Adipose tissue (tissue), 3 donors: ENCODE data around the gene NOS1. TPM values are rescaled to one million over a fixed set of nuclear protein-coding genes. Genes with fewer than 3 reads are reported as not detected.

Experiments used
- H3K27ac ChIP-seq: one replicate; pipeline ENCODE4 v1.5.1; 2013; ENCODE audit warnings: low read depth, low read length
- WGBS, 3 donors: extraction: QIAGEN DNeasy Blood & Tissue Kit; methylation state at CpG; one replicate each; pipeline ENCODE4 v1.1.7; 2013; 5-methylcytosine and 5-hydroxymethylcytosine counted together
- polyA plus RNA-seq, 3 donors: library from polyadenylated mRNA; stranded (reverse); fragments of 200-250 nt; gene quantifications; one replicate each; pipeline ENCODE4 v1.2.3, GENCODE V29; 2013
- donor health status: healthy with polysubstance abuse.
- donor health status: Bipolar disorder and iron deficiency.
- donor health status: healthy.

The NOS1 gene
- polyA plus RNA-seq, 3 donors, result under 0.01 to 0.13 (median 0.04) TPM

GRCh38 chr12:117367006-117367638 lies 5.7 kb upstream of the NOS1 start:
- 16 to 19% (median 17%) methylated on average over 12 of the region's 12 CpGs for WGBS, 3 donors
- H3K27ac ChIP-seq, result no peak overlapping the region

DNA sequence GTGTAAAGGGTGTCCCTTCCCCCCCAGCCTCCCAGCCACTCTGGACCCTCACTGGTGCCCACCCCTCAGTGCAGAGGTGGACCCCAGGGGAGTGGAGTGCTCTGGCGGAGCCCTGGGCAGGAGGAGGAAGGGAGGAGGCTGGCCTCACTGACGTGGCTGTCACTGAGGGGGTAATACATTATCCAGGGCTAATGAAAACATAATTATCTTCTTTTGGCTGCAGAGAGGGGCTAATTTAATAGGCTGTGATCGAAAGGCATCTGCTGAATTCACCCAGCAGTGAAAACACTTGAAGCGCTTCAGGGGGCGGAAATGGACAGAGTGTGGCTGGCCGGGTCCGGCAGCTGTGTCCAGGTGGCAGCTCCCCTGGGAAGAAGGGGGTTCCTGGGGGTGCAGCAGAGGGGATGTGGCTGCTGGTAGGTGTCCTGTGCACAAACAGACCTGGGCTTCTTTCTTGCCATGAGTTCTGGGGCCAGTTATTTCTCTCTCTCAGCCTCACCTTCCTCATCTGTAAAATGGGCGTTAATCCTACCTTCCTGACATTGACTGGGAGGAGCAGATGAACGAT lies 3.7 kb upstream of the NOS1 start:
- H3K27ac ChIP-seq, result no peak overlapping the region
- WGBS, 3 donors, result 50 to 66% (median 51%) methylated on average over 8 to 9 of the region's 9 CpGs

DNA sequence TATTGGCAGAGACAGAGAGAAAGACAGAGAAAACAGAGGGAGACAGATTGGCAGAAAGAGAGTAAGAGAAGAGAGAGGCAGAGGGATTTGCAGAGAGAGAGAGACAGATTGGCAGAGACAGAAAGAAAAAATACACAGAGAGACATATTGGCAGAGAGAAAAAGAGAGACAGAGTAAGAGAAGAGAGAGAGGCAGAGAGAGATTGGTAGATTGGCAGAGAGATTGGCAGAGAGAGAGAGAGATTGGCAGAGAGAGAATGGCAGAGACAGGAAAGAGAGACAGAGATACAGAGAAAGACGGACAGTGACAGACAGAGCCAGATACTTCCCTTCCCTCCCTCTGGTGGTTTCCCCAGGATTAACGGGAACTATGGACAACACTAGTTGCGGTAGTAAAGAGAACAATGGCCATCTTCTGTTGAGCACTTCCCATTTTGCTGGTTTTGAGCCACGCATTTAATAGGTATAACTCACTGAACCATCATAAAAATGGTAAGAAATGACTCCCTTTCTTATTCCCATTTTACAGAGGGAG lies 2.6 kb upstream of the NOS1 start:
- WGBS, 3 donors, result 9 to 54% (median 18%) methylated on average over 4 of the region's 4 CpGs
- no peak overlapping the region for H3K27ac ChIP-seq

- no peak overlapping the region for H3K27ac ChIP-seq
- WGBS, 3 donors, result 41 to 66% (median 42%) methylated on average over 10 of the region's 10 CpGs
Measured at GRCh38 chr12:117363056-117363662, 1.7 kb upstream of the NOS1 start.

GRCh38 chr12:117362391-117362790 lies 965 bp upstream of the NOS1 start:
- H3K27ac ChIP-seq, result no peak overlapping the region
- WGBS, 3 donors, result 68 to 85% (median 69%) methylated on average over 12 of the region's 12 CpGs

GRCh38 chr12:117361905-117362304 lies 479 bp upstream of the NOS1 start:
- H3K27ac ChIP-seq, result no peak overlapping the region
- WGBS, 3 donors, result 51 to 71% (median 58%) methylated on average over 4 of the region's 4 CpGs

GRCh38 chr12:117360551-117361346 lies 677 bp downstream of the NOS1 start:
- WGBS, 3 donors, result 1 to 7% (median 2%) methylated on average over 62 to 91 of the region's 91 CpGs
- H3K27ac ChIP-seq, result no peak overlapping the region

DNA sequence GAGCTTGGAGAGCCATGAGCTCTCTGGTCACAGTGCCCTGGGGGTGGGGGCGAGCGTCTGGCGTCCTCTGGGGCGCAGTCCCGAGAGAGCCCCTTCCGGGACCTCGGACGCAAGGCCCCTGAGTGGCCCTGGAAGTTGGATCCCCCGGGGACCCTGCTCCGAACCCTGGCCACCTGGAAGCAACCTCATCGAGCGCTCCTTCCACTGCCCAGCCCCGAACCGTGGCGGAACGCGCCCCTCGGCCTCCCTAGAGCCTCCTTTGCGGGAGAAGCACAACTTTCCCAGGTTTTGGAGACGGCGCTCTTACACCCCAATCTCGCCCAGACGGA lies 1.2 kb downstream of the NOS1 start:
- 3 to 33% (median 4%) methylated on average over 23 of the region's 23 CpGs for WGBS, 3 donors
- no peak overlapping the region for H3K27ac ChIP-seq

- WGBS, 3 donors, result 13 to 53% (median 15%) methylated on average over 41 to 42 of the region's 42 CpGs
- no peak overlapping the region for H3K27ac ChIP-seq
Measured at GRCh38 chr12:117359029-117359845, 2.2 kb downstream of the NOS1 start.

- 29 to 30% (median 30%) methylated on average over 1 of the region's 1 CpG for WGBS, 3 donors
- H3K27ac ChIP-seq, result no peak overlapping the region
Measured at GRCh38 chr12:117356048-117356447, 5.4 kb downstream of the NOS1 start.

DNA sequence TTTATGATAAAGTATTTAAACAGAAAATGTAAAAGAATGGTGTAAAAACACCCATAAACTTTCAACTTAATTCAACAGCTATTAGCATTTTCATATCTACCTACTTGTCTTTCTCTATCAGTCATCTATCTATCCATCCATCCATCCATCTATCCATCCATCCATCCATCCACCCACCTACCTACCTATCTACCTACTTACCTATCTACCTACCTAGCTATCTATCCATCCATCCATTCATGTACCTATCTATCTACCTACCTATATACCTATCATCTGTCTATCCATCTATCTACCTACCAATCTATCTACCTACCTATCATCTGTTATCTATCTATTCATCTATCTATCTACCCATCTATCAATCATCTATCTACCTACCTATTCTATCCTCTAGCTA lies 8.5 kb downstream of the NOS1 start:
- H3K27ac ChIP-seq, result no peak overlapping the region

DNA sequence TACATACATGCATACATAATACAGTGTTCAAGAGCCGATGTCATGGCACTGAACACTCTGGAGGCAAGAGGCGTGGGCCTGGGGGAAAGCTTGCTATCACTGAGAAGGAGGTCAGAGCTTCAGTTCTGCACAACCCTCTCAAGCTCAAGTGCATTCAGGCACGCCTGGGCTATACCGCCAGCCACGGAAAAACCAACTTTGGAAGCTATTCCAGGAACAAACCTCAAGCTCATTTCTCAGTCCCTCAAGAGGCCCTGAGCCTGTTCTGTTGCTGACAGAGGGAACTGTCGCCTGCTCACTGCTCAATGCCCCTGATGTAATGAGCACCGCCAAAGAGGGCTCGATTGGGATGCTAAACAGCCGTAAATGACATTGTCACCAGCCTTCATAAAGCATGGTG lies 9.2 kb downstream of the NOS1 start:
- WGBS, 3 donors, result 67 to 83% (median 78%) methylated on average over 9 of the region's 9 CpGs
- H3K27ac ChIP-seq, result no peak overlapping the region

GRCh38 chr12:117350140-117350539 lies 11.3 kb downstream of the NOS1 start:
- no peak overlapping the region for H3K27ac ChIP-seq
- WGBS, 3 donors, result 91 to 93% (median 91%) methylated on average over 4 of the region's 4 CpGs

- H3K27ac ChIP-seq, result no peak overlapping the region
Measured at GRCh38 chr12:117347588-117347987, 13.8 kb downstream of the NOS1 start.

GRCh38 chr12:117344716-117345115 lies 16.7 kb downstream of the NOS1 start:
- H3K27ac ChIP-seq, result no peak overlapping the region
- 90 to 96% (median 91%) methylated on average over 5 of the region's 5 CpGs for WGBS, 3 donors

More at GRCh38 chr12:117347588-117347987, 13.8 kb downstream of the NOS1 start:
- 59 to 70% (median 62%) methylated on average over 4 of the region's 4 CpGs for WGBS, 3 donors

DNA sequence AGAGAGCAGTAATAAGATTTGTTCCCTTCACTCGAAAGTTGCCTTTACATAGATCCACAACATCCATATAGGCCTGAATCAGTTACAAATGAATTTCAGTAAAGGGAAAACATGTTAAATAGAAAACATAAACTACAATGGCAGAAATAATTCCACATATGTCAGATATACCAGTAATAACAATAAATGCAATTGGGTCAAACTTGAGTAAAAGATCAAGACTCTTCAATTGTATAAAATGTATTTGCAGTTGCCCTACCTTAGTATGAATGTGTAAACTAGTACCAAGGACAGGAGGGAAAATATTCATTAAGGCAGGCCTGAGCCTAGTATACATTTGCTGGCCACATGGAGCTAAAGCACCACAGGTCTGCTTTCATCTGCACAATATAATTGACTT lies 17.6 kb downstream of the NOS1 start:
- 88 to 95% (median 94%) methylated on average over 1 of the region's 1 CpG for WGBS, 3 donors
- no peak overlapping the region for H3K27ac ChIP-seq

DNA sequence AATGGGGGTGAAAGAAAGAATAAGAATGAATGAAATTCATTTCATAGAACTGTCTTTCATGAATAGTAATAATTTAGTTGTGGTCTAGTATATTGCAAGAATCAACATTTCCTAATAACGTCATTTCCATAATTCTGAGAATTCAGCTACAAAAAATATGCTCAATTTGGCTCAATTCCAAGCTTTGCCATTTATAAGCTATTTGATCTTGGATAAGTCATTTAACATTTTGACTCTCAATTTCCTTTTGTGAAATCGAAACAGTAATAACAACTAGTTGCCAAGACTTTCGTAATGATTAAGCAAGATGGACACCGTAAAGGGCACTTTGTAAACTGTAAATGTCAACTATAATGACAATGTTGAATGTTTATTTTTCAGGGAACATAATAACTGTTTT lies 18.1 kb downstream of the NOS1 start:
- H3K27ac ChIP-seq, result no peak overlapping the region
- 34 to 52% (median 39%) methylated on average over 4 of the region's 4 CpGs for WGBS, 3 donors

- WGBS, 3 donors, result 25 to 47% (median 29%) methylated on average over 2 of the region's 2 CpGs
Measured at GRCh38 chr12:117342682-117343081, 18.7 kb downstream of the NOS1 start.

More at GRCh38 chr12:117342682-117343081, 18.7 kb downstream of the NOS1 start:
- H3K27ac ChIP-seq, result no peak overlapping the region
